ENCODE results near the gene VAT1. TPM values are rescaled to one million over a fixed set of nuclear protein-coding genes. Genes with fewer than 3 reads are reported as not detected.

Gene VAT1
- total and polyA plus RNA-seq, 10 donors: 20.3 to 144 (median 62.4) TPM

DNA sequence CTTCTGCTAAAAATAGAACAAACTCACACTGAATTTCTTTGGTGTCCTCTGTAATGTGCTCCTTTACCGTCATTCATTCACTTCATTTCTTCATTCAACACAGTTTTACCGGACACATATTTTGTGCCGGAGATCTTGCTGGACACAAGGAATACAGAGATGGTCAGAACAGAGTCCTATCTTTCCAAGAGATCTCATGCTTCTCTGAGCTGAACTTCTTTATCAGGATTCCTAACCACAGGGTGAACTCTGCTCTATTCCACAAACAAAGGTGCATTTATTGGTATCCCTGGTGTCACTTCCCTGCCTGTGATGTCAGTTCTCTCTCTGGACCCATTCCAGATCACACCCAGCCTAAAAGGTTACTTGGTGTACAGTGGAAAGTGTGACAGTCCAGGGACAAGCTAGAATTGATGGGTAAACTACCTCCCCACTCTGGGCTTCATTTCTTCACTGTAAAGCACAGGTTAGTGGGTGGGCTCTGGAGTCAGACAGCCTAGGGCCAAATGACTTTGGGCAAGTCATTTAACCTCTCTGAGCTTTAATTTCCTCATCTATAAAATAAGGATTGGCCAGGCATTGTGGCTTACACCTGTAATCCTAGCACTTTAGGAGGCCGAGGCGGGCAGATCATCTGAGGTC lies 11.4 kb downstream of the VAT1 start:
- no peak for DNase-seq
- WGBS, 5 donors: 91 to 97% (median 96%) methylated on average over 5 of the region's 5 CpGs
- intact Hi-C loops (cut with DNase I; ENCODE audit: low total_unique reads): no loop called here

DNA sequence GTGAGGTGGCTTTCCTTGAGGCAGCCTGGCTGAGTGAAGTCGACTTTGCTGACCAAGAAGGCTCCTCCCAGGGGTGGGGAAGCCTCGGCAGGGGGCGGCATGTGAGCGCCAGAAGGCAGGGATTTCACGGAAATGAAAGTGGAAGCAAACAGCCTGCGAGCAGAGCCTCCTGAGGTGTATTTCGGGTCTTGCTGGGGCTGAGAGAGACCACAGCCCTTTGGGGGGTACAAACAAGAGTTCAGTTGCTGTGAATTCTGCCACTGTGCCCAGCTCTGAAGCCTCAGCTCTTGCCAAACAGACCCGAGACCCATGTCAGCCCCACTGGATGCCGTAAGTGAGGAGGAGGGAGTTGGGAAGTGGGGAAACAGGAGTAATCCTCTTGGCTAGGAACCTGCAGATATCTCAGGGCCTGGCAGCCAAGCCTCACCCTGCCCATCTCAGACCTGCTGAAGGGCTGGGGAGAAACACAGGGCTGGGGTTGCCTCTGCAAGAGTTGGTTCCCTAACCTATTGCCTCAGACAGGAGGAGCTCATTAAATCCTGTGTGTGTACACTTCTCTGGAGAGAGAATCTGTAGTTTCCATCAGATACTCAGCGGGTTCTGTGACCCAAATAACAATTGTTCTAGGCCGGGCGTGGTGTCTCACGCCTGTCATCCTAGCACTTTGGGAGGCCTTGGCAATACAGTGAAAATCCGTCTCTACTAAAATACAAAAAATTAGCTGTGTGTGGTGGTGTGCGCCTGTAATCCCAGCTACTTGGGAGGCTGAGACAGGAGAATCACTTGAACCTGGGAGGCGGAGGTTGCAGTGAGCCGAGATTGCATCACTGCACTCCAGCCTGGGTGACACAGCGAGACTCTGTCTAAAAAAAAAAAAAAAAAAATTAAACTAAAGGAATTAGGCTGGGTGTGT lies 15.3 kb downstream of the VAT1 start, which contains the start of gene IFI35:
Gene IFI35 (plus strand): TSS at position 146 of the 913 bp plus-strand sequence. CDS start 164 bp downstream, at position 310.
- H3K27me3 ChIP-seq (replicated peaks in 1 of 7): no peaks in the 10 kb centered on the region
- WGBS, 5 donors: 23 to 28% (median 25%) methylated on average over 18 of the region's 18 CpGs
- peaks cover 0 to 53% (median 26%) of the 10 kb centered on the region in 6 donors for H3K36me3 ChIP-seq
- H3K4me1 ChIP-seq: peaks cover 17 to 80% (median 61%) of the 10 kb centered on the region in 6 donors
- TF ChIP-seq, protein P1, sequence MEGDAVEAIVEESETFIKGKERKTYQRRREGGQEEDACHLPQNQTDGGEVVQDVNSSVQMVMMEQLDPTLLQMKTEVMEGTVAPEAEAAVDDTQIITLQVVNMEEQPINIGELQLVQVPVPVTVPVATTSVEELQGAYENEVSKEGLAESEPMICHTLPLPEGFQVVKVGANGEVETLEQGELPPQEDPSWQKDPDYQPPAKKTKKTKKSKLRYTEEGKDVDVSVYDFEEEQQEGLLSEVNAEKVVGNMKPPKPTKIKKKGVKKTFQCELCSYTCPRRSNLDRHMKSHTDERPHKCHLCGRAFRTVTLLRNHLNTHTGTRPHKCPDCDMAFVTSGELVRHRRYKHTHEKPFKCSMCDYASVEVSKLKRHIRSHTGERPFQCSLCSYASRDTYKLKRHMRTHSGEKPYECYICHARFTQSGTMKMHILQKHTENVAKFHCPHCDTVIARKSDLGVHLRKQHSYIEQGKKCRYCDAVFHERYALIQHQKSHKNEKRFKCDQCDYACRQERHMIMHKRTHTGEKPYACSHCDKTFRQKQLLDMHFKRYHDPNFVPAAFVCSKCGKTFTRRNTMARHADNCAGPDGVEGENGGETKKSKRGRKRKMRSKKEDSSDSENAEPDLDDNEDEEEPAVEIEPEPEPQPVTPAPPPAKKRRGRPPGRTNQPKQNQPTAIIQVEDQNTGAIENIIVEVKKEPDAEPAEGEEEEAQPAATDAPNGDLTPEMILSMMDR (IDR thresholded peaks at IDR 0.05 in 8 of 11, conservative IDR thresholded peaks at IDR 0.05 in 3 of 11): peak; percentile 25 to 75 (median 57)
- peak; percentile 74 to 88 (median 84) for TF ChIP-seq POLR2AphosphoS5 (IDR thresholded peaks at IDR 0.05)
- TF ChIP-seq POLR2A (IDR thresholded peaks at IDR 0.05): peak in 1 of 3 donors; percentile 54
- H3K27ac ChIP-seq: peak within 1 kb of the TSS; percentile 87 to 98 (median 92)
- no peaks in the 10 kb centered on the region for H3K9me3 ChIP-seq
- DNase-seq: peak; percentile 95
- intact Hi-C loops (cut with DNase I; ENCODE audit: low total_unique reads): no loop called here
- H3K4me3 ChIP-seq: peak within 1 kb of the TSS; percentile 44 to 73 (median 61)

More for the DNA sequence above, 11.4 kb downstream of the VAT1 start:
- Histone ChIP-seq H3K4me1 (peaks cover 27 to 98% (median 70%) of the 10 kb centered on the region in 6 donors), H3K9me3 (no peaks in the 10 kb centered on the region), H3K36me3 (peaks cover 0 to 61% (median 31%) of the 10 kb centered on the region in 6 donors), H3K4me3 (no peak overlapping the region), H3K27me3 (replicated peaks in 1 of 7) (no peaks in the 10 kb centered on the region), H3K27ac (no peak overlapping the region)
- TF ChIP-seq POLR2A (IDR thresholded peaks at IDR 0.05): no peak
- TF ChIP-seq, protein P1 (IDR thresholded peaks at IDR 0.05 in 8 of 11, conservative IDR thresholded peaks at IDR 0.05 in 3 of 11): no peak
- no peak for TF ChIP-seq POLR2AphosphoS5 (IDR thresholded peaks at IDR 0.05)

DNA sequence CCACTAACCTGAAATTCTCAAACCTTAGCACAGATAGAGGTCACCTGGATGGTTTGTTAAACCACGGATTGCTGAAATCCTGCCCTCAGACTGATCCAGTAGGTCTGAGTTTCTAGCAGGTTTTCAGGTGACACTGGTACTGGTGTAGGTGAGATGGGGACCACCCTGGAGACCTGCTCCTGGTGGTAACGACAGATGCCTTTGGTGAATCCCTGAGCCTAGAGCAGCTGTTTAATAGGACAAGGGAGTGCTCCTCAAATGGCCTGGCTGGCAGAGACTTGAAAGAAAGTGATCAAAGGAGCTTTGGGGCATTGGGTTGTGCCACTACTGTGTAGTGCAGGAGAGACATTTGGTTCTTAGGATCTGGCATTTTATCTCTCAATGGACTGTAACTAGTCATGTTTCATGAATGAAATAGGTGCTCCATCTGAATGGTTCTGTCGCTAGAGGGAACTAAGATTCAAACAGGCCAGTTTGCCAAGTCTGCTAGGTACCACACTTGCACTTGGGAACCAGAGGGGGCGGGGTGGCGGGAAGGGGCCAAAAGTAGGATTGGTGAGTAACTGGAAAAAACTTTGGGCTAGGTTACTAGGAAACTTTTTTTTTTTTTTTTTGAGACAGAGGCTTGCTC lies 18.5 kb downstream of the VAT1 start:
- intact Hi-C loops (cut with DNase I; ENCODE audit: low total_unique reads): no loop called here
- WGBS, 5 donors: 83 to 91% (median 84%) methylated on average over 5 of the region's 5 CpGs
- Histone ChIP-seq H3K4me1 (peaks cover 26 to 82% (median 66%) of the 10 kb centered on the region in 6 donors), H3K36me3 (peaks cover 0 to 60% (median 45%) of the 10 kb centered on the region in 6 donors), H3K27me3 (replicated peaks in 1 of 7) (no peaks in the 10 kb centered on the region), H3K27ac (peak overlapping the region in 3 of 8 donors; percentile 0 to 79 (median 38)), H3K4me3 (no peak overlapping the region), H3K9me3 (no peaks in the 10 kb centered on the region)
- DNase-seq: no peak
- TF ChIP-seq POLR2A (IDR thresholded peaks at IDR 0.05): no peak
- TF ChIP-seq POLR2AphosphoS5 (IDR thresholded peaks at IDR 0.05): no peak
- TF ChIP-seq, protein P1 (IDR thresholded peaks at IDR 0.05 in 8 of 11, conservative IDR thresholded peaks at IDR 0.05 in 3 of 11): no peak
